A673 (cell line): ENCODE data around the gene FAS. TPM values are rescaled to one million over a fixed set of nuclear protein-coding genes. Genes with fewer than 3 reads are reported as not detected.
A peak's percentile ranks its signal among the peaks of the same experiment; 100 is the strongest.

Experiments used
- BruUV-seq: library from RNA; stranded (reverse); fragments of 400-500 nt; replicated peaks from 2 replicates; lab custom pipeline; 2021; lab: Mats Ljungman, UMichigan
- CTCF ChIA-PET: fragments of 300-600 bp; sonication (Branson Sonifier 250); formaldehyde crosslinking; loops from one replicate; lab custom pipeline; 2022; ENCODE audit warnings: antibody characterized with exemption; lab: Charles Lee
- POLR2A ChIA-PET: fragments of 300-600 bp; sonication (Branson Sonifier 250); formaldehyde crosslinking; loops from one replicate; lab custom pipeline; 2022; ENCODE audit warnings: antibody characterized with exemption; ENCODE audit not compliant: low non-redundant PET; lab: Charles Lee
- DNase-seq: peaks from one replicate; pipeline ENCODE4 v3.0.0-alpha.2; 2015; ENCODE audit warnings: low spot score
- H3K27ac ChIP-seq: fragments of 200-600 bp; sonication (generic); 2 replicates; pipeline ENCODE4 v1.5.1; 2016; ENCODE audit warnings: mixed run types, low read depth, mild to moderate bottlenecking, mixed read lengths, antibody characterized with exemption, low read length; ENCODE audit not compliant: poor library complexity, severe bottlenecking
- H3K27me3 ChIP-seq: fragments of 200-600 bp; sonication (generic); replicated peaks from 2 replicates; pipeline ENCODE4 v1.6.1; 2017; ENCODE audit warnings: mixed run types, low read depth, mild to moderate bottlenecking, mixed read lengths, antibody characterized with exemption, low read length; ENCODE audit not compliant: insufficient read depth, poor library complexity
- H3K36me3 ChIP-seq: fragments of 200-600 bp; sonication (generic); 2 replicates; pipeline ENCODE4 v1.6.1; 2016; ENCODE audit warnings: mixed run types, mild to moderate bottlenecking, mixed read lengths, antibody characterized with exemption, low read length; ENCODE audit not compliant: insufficient read depth, poor library complexity, severe bottlenecking
- H3K4me1 ChIP-seq: fragments of 200-600 bp; sonication (generic); 2 replicates; pipeline ENCODE4 v1.6.1; 2017; ENCODE audit warnings: mixed run types, mild to moderate bottlenecking, mixed read lengths, antibody characterized with exemption, low read length; ENCODE audit not compliant: insufficient read depth, poor library complexity, severe bottlenecking
- H3K4me3 ChIP-seq: fragments of 200-600 bp; sonication (generic); 2 replicates; pipeline ENCODE4 v1.5.1; 2016; ENCODE audit warnings: low read depth, mixed run types, mild to moderate bottlenecking, mixed read lengths, low read length; ENCODE audit not compliant: poor library complexity, severe bottlenecking
- H3K9me3 ChIP-seq: fragments of 200-600 bp; sonication (generic); 2 replicates; pipeline ENCODE4 v1.6.1; 2016; ENCODE audit warnings: mixed run types, low read depth, mild to moderate bottlenecking, mixed read lengths, antibody characterized with exemption, low read length; ENCODE audit not compliant: poor library complexity, severe bottlenecking
- CTCF ChIP-seq: fragments of 300-800, 200-600 bp; sonication (generic); conservative IDR thresholded peaks from 2 replicates; pipeline ENCODE4 v1.5.1; 2017; ENCODE audit warnings: low read depth, mild to moderate bottlenecking, antibody characterized with exemption, low read length, moderate library complexity, mixed read lengths
- EZH2 ChIP-seq: fragments of 200-600 bp; sonication (generic); IDR thresholded peaks from 2 replicates; pipeline ENCODE4 v1.6.1; 2017; ENCODE audit warnings: borderline replicate concordance, low read depth, mild to moderate bottlenecking, mixed read lengths, antibody characterized with exemption, low read length; ENCODE audit not compliant: poor library complexity, severe bottlenecking
- intact Hi-C: fragments of 100-400 bp; cut with micrococcal nuclease; formaldehyde crosslinking; loops from one replicate; pipeline ENCODE4 v1.10.0; 2022; ENCODE audit not compliant: unreplicated experiment
- total RNA-seq: library from RNA; stranded (reverse); gene quantifications from 2 replicates; pipeline ENCODE4 v1.2.3, GENCODE V29; 2021

The FAS gene
- total RNA-seq, 1 experiment from 2014 or later, result 30.4 TPM

DNA sequence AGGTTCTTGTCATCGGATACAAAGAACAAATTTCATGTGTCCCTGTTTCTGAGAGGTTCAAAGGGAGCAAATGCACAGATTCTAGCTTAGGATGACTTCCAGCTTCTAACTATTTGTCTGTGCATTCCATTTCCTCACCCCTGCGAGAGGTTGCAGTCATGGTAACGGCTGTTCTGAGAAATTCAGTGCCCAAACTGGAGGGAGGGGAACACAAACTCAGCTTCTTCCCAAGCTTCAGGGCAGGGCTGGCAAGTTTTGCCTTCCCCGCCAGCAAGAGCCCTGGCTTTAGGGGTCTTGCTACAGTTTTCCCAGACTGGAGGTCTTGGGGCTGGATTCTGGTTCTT is 11.1 kb downstream of the FAS start:
- BruUV-seq, result no TSS peak
- POLR2A ChIA-PET, result no interaction called here
- TF ChIP-seq CTCF, result no peak
- no peak for TF ChIP-seq EZH2

DNA sequence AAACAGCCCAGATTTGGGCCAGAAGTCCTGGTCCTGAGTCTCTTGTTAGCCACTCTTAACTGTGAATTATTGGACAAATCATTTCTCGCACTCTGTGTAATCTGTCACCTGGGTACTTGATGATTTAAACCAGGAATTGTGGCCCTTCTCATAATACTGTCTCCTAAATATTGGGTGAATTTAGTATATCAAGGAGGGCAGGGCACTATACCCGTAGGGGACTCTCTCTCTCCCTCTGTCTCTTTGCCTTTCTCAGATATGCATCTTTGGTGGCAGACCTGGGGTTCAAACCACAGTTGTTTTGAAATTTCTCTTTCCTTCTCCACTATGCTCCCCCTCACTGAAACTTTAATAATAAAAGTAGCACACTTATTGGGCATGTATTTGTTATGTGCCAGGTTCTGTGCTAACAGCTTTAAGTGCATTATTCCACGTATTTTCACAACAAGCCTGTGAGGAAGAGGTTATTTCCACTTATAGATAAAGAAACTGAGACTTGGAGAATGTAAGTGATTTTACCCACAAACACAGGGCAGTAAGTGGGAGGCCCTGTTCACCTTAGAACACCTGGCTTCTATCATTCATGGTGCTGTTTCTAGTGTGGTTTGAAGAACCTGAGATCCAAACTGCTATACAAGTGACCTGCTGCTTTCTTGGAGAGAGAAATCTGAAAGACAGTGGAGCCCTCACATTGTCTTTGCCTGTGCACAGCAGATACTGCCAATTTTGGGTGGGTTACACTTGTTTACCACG is 11.8 kb downstream of the FAS start:
- intact Hi-C loops, result no loop called here
- H3K36me3 ChIP-seq, result peaks cover 26% of the 10 kb centered on the region
- DNase-seq, result no peak
- H3K9me3 ChIP-seq, result no peaks in the 10 kb centered on the region
- no TSS peak for BruUV-seq
- no peak overlapping the region for H3K4me3 ChIP-seq
- peaks cover 30% of the 10 kb centered on the region for H3K4me1 ChIP-seq
- ChIA-PET CTCF (no interaction called here), POLR2A (no interaction called here)
- no peak overlapping the region for H3K27ac ChIP-seq
- no peaks in the 10 kb centered on the region for H3K27me3 ChIP-seq
- TF ChIP-seq CTCF (no peak), EZH2 (no peak)

More for the DNA sequence above, 11.1 kb downstream of the FAS start:
- no peak for DNase-seq
- Histone ChIP-seq H3K36me3 (peaks cover 24% of the 10 kb centered on the region), H3K4me3 (no peak overlapping the region), H3K27ac (peak overlapping the region; percentile 41), H3K4me1 (peaks cover 30% of the 10 kb centered on the region), H3K27me3 (no peaks in the 10 kb centered on the region), H3K9me3 (no peaks in the 10 kb centered on the region)
- intact Hi-C loops, result no loop called here
- CTCF ChIA-PET, result no interaction called here

DNA sequence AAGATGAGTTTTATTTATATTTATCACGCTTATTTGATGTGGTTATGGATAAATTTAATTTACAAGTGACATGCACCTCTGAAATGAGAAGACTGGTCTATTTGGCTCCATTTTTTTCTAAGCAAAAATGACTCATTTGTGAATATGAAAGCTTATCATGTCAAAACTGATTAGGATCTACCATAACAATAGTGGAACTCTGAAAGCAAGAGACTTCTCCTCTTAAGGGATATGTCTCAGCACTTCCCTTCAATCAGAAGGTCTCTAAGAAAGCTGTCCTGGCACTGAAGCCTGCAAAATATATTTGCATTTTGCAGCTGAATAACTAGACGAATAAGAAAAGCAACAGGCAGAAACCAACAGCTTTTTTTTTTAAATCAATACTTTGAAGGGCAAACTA is 12.7 kb downstream of the FAS start:
- H3K27me3 ChIP-seq, result no peaks in the 10 kb centered on the region
- intact Hi-C loops, result no loop called here
- no peak for DNase-seq
- no peaks in the 10 kb centered on the region for H3K9me3 ChIP-seq
- peaks cover 32% of the 10 kb centered on the region for H3K36me3 ChIP-seq
- no peak overlapping the region for H3K4me3 ChIP-seq
- CTCF ChIA-PET, result no interaction called here
- TF ChIP-seq EZH2 (no peak), CTCF (no peak)
- H3K27ac ChIP-seq, result no peak overlapping the region
- no TSS peak for BruUV-seq
- H3K4me1 ChIP-seq, result peaks cover 30% of the 10 kb centered on the region
- POLR2A ChIA-PET, result interaction anchor here (0.7 kb wide), 1 partner anchor 74 kb away, joined by 6 read pairs; no protein-coding TSS in a partner anchor
